ENCODE results near the gene CNDP1.

DNA sequence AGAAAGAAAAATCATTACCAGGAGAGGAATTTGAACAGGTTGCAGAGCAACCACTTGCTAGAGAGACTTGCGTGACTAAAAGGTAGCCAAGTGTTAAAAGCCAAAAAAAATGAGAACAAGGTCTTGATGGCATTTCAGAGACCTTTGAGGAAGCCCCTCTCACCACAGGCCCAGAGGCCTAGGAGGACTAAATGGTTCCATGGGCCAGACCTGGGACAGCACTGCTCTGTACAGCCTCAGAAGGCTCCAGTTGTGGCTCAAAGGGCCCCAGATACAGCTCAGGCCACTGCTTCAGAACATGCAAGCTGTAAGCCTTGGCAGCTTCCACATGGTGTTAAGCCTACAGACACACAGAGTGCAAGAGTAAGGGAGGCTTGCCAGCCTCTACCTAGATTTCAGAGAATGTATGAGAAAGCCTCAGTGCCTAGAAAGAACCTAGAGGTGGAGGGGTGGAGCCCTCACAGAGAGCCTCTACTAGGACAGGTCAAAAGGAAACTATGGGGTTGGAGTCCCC lies 15.3 kb downstream of the CNDP1 start:
- TF ChIP-seq EZH2 (IDR thresholded peaks at IDR 0.05; ENCODE audit: low read length), result no peak
- TF ChIP-seq, protein P1, sequence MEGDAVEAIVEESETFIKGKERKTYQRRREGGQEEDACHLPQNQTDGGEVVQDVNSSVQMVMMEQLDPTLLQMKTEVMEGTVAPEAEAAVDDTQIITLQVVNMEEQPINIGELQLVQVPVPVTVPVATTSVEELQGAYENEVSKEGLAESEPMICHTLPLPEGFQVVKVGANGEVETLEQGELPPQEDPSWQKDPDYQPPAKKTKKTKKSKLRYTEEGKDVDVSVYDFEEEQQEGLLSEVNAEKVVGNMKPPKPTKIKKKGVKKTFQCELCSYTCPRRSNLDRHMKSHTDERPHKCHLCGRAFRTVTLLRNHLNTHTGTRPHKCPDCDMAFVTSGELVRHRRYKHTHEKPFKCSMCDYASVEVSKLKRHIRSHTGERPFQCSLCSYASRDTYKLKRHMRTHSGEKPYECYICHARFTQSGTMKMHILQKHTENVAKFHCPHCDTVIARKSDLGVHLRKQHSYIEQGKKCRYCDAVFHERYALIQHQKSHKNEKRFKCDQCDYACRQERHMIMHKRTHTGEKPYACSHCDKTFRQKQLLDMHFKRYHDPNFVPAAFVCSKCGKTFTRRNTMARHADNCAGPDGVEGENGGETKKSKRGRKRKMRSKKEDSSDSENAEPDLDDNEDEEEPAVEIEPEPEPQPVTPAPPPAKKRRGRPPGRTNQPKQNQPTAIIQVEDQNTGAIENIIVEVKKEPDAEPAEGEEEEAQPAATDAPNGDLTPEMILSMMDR (optimal IDR thresholded peaks at IDR 0.05 in 1 of 3, IDR thresholded peaks at IDR 0.05 in 1 of 3, conservative IDR thresholded peaks at IDR 0.05 in 1 of 3; ENCODE audit: extremely low read depth in 1 of 3, insufficient read depth in 2 of 3, low read length in 3 of 3), result no peak
